Measurements from ENCODE around the gene TNXB.

DNA sequence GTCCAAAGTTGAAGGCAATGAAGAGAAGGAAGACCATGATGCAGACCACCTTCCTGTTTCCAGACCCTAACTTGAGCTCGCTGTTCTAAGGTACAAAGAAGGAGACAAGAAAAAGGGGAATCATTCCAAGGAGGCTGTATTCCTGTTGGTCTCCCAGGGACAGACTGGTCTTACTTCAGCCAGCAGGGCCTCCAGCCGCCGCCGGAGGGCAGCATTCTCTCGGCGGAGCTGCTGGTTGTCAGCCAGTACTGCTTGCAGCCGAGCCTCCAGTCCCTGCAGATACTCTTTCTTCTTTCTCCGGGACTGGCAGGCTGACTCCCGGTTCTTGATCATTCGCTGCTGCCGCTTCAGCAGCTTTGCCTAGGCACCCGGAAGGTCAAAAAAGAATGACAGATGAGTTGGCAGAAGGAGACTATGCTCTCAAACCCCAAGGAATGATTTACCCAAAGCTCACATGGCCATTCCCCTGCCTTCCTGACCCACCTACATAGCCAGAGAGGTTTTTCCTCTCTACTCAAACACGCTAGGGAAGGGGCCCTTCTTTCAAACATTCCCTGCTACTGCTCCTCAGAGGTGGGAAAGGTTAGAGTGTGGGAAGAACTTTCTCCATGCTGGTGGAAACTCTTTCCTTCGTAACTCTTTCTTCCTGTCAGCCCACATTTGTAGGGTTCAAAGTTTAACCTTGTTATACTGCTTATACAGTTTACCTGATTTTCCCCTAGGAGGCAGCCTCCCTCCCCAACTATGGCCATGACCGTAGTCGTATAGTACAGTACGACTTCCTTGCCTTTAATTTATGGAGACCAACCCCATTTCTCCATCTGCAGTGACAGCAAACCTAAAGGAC lies 9.9 kb upstream of the TNXB start:
- TF ChIP-seq, protein P1, sequence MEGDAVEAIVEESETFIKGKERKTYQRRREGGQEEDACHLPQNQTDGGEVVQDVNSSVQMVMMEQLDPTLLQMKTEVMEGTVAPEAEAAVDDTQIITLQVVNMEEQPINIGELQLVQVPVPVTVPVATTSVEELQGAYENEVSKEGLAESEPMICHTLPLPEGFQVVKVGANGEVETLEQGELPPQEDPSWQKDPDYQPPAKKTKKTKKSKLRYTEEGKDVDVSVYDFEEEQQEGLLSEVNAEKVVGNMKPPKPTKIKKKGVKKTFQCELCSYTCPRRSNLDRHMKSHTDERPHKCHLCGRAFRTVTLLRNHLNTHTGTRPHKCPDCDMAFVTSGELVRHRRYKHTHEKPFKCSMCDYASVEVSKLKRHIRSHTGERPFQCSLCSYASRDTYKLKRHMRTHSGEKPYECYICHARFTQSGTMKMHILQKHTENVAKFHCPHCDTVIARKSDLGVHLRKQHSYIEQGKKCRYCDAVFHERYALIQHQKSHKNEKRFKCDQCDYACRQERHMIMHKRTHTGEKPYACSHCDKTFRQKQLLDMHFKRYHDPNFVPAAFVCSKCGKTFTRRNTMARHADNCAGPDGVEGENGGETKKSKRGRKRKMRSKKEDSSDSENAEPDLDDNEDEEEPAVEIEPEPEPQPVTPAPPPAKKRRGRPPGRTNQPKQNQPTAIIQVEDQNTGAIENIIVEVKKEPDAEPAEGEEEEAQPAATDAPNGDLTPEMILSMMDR (IDR thresholded peaks at IDR 0.05) = peak in 1 of 3 donors; percentile 84
- TF ChIP-seq POLR2A (IDR thresholded peaks at IDR 0.05) = no peak
